RPMI7951 (cell line): ENCODE data around the gene RBBP5. TPM values are rescaled to one million over a fixed set of nuclear protein-coding genes. Genes with fewer than 3 reads are reported as not detected.
A peak's percentile ranks its signal among the peaks of the same experiment; 100 is the strongest.
"Not testable (repeated sequence)": the region's sequence is repeated elsewhere in the genome, so short reads cannot be mapped to it uniquely, and the experiment has no call there.

Experiments used
- DNase-seq: peaks from one replicate; pipeline ENCODE4 v3.0.0-alpha.2; 2012; ENCODE audit warnings: low read depth
- total RNA-seq: library from RNA; depleted of rRNA; stranded (reverse); fragments of >200 nt; shearing (Covaris generic); gene quantifications from 2 replicates; pipeline ENCODE4 v1.2.3, GENCODE V29; 2014; rRNA removed

The RBBP5 gene, protein sequence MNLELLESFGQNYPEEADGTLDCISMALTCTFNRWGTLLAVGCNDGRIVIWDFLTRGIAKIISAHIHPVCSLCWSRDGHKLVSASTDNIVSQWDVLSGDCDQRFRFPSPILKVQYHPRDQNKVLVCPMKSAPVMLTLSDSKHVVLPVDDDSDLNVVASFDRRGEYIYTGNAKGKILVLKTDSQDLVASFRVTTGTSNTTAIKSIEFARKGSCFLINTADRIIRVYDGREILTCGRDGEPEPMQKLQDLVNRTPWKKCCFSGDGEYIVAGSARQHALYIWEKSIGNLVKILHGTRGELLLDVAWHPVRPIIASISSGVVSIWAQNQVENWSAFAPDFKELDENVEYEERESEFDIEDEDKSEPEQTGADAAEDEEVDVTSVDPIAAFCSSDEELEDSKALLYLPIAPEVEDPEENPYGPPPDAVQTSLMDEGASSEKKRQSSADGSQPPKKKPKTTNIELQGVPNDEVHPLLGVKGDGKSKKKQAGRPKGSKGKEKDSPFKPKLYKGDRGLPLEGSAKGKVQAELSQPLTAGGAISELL
- 14.1 and 15.6 TPM in 2 replicates for total RNA-seq

DNA sequence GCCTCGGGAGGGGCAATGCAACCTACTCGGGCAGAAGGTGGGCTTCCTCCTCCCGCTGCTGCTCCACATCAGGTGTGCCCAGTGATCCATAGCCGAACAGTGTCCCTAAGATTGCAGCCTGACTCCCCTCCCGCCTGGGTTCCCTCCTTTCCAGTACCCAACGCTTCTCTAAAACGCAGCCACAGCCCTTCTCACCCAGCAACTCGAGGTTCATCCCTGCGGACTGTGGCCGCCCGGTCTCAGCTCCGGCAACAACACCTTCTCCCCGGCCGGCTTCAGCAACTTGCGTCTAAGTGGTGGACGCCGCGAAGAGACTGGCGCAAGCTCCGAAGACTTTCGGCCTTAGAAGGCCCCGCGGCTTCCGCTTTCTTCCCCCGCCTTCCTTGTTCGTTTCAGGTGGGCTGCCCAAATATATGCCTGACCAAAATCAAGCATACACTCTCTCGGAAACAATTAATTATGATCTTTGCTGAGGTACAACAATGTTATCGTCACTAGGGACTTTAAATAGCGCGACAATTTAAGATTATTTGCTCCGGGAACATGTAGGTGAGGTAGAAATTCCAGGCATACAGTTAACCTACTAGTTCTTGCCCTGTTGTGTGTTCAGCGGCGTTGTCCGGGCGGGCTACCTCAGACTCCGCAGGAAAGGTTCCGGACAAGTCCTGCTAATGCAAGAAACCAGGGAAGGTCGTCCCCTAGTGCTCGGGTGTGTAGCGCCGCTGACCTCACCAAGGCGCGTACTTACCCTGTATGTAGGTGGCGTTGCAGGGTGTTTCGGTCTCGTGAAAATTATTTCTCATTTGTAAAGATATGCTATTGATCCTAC, at the start of gene RBBP5:
TSS of gene RBBP5 (minus strand) at position 319 of the 829 bp plus-strand sequence. CDS start at position 214, 105 bp downstream.
- DNase-seq, result peak; percentile 94

GRCh38 chr1:205171369-205171768, 49.6 kb upstream of the RBBP5 start:
- no peak for DNase-seq

GRCh38 chr1:205170532-205171269, 48.9 kb upstream of the RBBP5 start:
- no peak for DNase-seq

GRCh38 chr1:205169248-205169647, 47.5 kb upstream of the RBBP5 start:
- DNase-seq, result no peak

GRCh38 chr1:205168291-205168690, 46.5 kb upstream of the RBBP5 start:
- peak; percentile 5 for DNase-seq

DNA sequence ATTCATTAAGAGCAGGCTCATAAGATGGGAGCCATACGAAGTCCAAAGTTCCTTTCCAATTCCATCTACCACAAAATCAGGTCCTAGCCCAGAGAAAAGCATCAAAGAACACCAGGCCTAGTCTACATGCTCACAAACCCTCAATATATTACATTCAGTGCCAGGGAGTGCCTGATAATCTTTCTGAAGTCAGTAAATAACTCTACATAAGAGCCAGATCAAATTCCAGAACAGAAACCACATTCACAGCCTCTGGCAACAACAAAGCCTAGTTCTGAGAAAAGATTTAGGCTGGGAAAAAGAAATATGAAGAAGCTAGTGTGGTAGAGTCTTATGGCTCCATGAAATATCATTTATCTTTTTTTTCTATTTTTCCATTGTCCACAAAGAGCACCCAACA, 40.5 kb upstream of the RBBP5 start:
- DNase-seq, result peak; percentile 39

GRCh38 chr1:205161076-205161475, 39.3 kb upstream of the RBBP5 start:
- DNase-seq, result no peak

GRCh38 chr1:205158048-205158616, 36.4 kb upstream of the RBBP5 start:
- DNase-seq, result no peak

- DNase-seq, result not testable (repeated sequence)
Observed at GRCh38 chr1:205155665-205156377, 34.0 kb upstream of the RBBP5 start.

DNA sequence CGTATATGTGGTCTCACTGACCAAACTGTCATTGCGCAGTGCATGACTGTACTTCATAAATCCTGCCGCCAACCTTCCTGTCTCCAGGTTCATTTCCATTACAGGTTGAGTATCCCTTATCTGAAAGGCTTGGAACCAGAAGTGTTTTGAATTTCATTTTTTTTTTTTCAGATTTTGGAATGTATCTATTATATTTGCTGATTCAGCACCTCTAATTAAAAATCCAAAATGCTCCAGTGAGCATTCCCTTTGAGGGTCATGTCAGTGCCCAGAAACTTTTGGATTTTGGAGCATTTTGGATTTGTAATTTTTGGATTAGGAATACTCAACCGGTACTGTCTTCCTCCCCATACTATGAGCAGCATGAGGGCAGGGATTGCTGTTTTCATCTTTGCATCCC, 30.7 kb upstream of the RBBP5 start:
- DNase-seq, result no peak

GRCh38 chr1:205150651-205151428, 29.1 kb upstream of the RBBP5 start:
- DNase-seq, result no peak

DNA sequence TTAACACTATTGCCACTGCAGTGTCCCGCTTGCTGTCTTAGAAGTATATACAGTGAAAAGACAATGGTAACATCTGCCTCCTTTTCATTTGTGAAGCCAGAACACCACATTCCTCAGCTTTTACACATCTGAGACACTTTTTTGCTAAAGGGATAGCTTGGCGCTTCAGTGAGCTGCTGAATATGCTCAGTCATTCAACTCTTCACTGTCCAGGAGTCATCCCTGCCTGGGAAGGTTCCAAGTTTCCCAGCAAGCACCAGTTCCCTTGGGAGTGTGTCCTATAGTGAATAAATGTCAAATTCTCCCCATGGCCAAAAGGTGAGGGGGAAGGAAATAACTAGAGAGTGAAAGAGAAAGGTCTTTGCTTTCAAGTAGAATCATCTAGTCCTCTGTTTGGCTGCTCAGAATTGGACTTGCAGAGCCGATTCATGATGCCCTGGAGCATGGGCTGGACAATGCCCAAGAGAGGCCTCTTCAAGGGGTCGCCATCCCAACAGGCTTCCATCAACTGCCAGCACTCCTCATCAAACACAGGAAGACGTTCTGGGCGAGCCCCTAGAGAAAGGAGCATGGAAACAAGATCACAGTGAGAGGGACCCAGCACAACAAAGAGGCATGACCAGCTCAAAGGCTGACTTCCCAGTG, 25.5 kb upstream of the RBBP5 start:
- DNase-seq, result peak; percentile 68

- DNase-seq, result peak; percentile 44
Observed at GRCh38 chr1:205144751-205145150, 23.0 kb upstream of the RBBP5 start.

- no peak for DNase-seq
Observed at GRCh38 chr1:205144046-205144720, 22.4 kb upstream of the RBBP5 start.

GRCh38 chr1:205142102-205142469, 20.3 kb upstream of the RBBP5 start:
- DNase-seq, result no peak

DNA sequence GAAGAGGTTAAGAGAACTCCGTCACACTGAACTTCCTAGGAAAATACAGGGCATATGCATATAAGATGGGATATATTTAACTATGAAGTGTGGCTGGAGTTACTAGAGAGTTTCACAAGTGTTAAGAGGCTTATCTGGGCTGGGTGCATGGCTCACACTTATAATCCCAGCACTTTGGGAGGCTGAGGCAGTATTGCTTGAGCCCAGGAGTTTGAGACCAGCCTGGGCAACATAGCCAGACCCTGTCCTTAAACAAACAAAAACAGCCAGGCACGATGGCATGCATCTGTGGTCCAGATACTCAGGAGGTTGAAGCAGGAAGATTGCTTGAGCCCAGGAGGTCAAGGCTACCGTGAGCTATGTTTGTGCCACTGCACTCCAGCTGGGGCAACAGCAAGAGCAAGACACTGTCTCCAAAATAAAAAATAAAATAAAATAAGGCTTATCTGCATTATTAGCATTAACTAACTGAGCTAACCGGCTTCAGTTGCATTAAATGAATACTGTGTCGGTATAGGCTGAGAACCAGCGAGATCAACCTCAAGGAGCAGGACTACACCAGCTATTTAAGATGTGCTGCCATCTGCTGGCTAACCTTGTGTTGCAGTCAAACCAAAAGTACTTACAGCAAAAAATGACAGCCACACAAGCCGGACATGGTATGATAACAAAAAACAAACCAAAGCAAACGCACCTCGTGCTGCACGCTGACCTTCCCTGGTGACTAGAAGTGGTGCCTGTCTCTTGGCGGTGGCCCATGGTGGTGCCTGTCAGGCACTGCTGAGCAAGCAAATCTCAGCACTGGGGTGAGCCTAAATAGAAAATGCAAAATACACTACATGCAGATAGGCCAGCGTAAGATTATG, 19.7 kb upstream of the RBBP5 start:
- DNase-seq, result peak; percentile 68

- DNase-seq, result no peak
Observed at GRCh38 chr1:205140113-205140512, 18.3 kb upstream of the RBBP5 start.

DNA sequence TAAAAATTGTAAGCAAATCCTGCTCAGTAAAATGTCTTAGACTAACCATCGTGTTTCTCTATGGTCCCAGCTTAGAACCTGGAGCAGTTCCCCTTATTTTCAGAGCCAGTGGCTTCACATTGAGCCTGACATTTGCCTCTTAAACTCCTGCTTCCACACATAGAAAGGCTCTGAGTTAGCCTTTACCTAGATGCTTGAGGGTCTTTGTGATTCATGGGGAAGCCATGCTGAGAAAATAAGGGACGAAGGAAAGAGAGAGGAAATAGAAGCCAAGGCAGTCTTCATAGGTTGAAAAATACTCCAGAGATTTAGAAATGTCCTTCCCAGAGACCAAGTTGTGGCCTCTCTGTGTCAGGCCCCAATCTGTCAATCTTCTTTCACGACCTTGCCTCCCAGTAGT, 16.1 kb upstream of the RBBP5 start:
- no peak for DNase-seq
